Ectodermal cell (in vitro differentiated cells): ENCODE data around the gene MT1E.

Experiments used
- H3K27ac ChIP-seq: 2 replicates; pipeline ENCODE4 v1.7.0; 2013; ENCODE audit warnings: mild to moderate bottlenecking, low read depth, low read length; ENCODE audit not compliant: insufficient read depth, poor library complexity, severe bottlenecking
- H3K27me3 ChIP-seq: 2 replicates; pipeline ENCODE4 v1.7.0; 2013; ENCODE audit warnings: mild to moderate bottlenecking, low read length; ENCODE audit not compliant: insufficient read depth, control insufficient read depth, poor library complexity, severe bottlenecking
- H3K36me3 ChIP-seq: one replicate; pipeline ENCODE4 v1.7.0; 2013; ENCODE audit warnings: low read length; ENCODE audit not compliant: control insufficient read depth, insufficient read depth
- H3K4me1 ChIP-seq: one replicate; pipeline ENCODE4 v1.7.0; 2013; ENCODE audit warnings: low read length; ENCODE audit not compliant: control insufficient read depth, insufficient read depth
- H3K4me3 ChIP-seq: 2 replicates; pipeline ENCODE4 v1.7.0; 2013; ENCODE audit warnings: low read depth, low read length, control low read depth; ENCODE audit not compliant: insufficient read depth
- H3K9me3 ChIP-seq: 2 replicates; pipeline ENCODE4 v1.7.0; 2013; ENCODE audit warnings: mild to moderate bottlenecking, low read length, moderate library complexity; ENCODE audit not compliant: control insufficient read depth
- whole genome bisulfite sequencing, 2 experiments: methylation state at CpG; one replicate each; pipeline ENCODE4 v1.1.7; 2013; ENCODE audit warnings: missing lambda C conversion rate in 2 of 2; 5-methylcytosine and 5-hydroxymethylcytosine counted together

MT1E gene

DNA sequence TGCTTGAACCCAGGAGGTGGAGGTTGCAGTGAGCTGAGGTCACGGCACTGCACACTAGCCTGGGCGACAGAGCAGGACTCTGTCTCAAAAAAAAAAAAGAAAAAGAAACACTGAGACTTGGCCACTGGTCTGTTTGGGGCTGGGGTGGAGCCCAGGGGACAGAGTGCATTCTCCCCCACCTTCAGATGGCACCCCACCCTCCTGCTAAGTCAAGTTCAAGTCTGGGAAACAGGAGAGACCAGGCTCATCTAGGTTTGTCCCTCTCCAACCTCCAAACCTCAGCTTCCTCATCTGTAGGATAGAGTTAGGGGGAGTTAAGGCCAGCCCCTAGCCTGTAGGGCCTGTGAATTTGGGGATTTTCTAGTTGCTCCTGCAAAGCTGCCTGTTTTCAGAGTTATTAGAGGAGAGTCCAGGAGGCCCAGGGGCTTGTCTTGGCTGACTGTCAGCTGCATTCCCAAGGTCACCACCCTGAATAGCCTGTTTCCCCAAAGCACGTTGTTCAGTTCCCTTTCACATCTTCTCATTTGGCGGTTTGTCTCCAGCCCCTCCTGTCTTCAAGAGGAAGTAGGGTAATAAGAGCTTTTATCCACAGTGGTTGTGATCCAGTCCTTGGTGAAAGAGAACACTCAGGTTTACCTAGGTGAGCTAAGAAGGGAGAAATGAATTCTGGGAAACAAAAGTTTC is 34.1 kb upstream of the MT1E start:
- Histone ChIP-seq H3K27me3 (peaks cover 59% of the 10 kb centered on the region), H3K4me1 (peaks cover 4% of the 10 kb centered on the region), H3K27ac (no peak overlapping the region), H3K36me3 (no peaks in the 10 kb centered on the region), H3K9me3 (no peaks in the 10 kb centered on the region), H3K4me3 (no peak overlapping the region)
- WGBS, 2 experiments = 83% methylated on average over 4 of the region's 4 CpGs

DNA sequence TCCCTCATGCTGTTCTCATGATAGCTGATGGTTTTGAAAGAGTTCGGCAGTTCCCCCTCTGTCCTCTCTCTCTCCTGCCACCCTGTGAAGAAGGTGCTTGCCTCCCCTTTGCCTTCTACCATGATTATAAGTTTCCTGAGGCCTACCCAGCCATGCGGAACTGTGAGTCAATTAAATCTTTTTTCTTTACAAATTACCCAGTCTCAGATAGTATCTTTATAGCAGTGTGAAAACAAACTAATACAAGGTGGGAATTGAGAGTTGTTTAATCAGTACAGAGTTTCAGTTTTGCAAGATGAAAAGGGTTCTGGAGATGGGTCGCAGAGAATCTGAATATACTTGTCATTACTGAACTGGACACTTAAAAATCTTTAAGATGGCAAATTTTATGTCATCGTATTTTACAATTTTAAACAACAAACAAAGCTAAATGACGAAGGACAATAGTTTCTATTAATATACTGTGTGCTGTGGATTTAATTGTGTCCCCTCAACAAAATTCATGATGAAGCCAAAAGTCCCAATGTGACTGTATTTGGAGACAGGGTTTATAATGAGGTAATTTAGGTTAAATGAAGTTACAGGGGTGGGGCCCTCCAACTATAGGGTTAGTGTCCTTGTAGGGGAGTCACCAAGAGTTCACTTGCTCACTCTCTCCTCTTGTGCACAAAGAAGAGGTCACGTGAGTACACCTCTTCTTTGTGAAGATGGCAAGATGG is 31.8 kb upstream of the MT1E start:
- WGBS, 2 experiments = 54 to 67% methylated on average over 4 to 6 of the region's 6 CpGs
- Histone ChIP-seq H3K9me3 (no peaks in the 10 kb centered on the region), H3K4me1 (peaks cover 4% of the 10 kb centered on the region), H3K4me3 (no peak overlapping the region), H3K36me3 (no peaks in the 10 kb centered on the region), H3K27me3 (peaks cover 37% of the 10 kb centered on the region), H3K27ac (no peak overlapping the region)

DNA sequence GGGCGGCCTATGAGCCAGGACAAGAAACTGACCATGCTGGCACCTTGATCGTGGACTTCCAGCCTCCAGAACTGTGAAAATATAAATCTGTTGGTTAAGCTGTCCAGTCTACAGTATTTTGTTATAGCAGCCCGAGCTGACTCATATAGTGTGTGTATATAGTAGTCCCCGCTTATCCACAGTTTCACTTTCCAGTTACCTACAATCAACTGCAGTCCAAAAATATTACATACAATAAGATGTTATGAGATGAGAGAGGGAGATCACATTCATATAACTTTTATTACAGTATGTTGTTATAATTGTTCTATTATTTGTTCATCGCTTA is 31.3 kb upstream of the MT1E start:
- no peak overlapping the region for H3K27ac ChIP-seq
- no peak overlapping the region for H3K4me3 ChIP-seq
- peaks cover 4% of the 10 kb centered on the region for H3K4me1 ChIP-seq
- 94 to 100% methylated on average over 2 of the region's 5 CpGs for WGBS, 2 experiments
- H3K27me3 ChIP-seq = peaks cover 32% of the 10 kb centered on the region
- no peaks in the 10 kb centered on the region for H3K9me3 ChIP-seq
- H3K36me3 ChIP-seq = no peaks in the 10 kb centered on the region

DNA sequence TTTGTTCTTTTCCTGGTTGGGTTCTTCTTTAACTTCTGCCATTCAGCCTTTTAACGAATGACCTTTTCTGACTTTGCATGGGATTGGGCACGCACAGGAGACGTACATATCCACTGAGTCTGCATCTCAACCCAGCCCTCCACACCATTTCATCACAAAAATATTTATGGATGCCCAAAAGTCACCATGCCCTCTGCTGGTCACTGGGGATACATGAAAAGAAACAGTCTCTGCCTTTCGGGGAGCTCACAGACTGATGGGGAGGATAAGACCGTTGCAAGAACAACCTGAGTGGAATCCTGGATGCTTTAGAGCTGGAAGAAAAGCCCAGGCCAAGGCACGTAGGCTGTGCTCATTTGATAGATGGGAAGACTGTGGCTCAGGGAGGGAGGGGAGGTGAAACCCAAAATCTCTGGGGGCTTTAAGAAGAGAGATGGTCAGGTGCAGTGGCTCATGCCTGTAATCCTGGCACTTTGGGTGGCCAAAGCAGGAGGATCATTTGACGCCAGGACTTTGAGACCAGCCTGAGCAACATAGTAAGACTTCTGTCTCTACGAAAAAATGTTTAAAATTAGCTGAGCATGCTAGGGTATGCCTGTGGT is 25.1 kb upstream of the MT1E start:
- H3K9me3 ChIP-seq = no peaks in the 10 kb centered on the region
- no peak overlapping the region for H3K4me3 ChIP-seq
- 51 to 60% methylated on average over 8 of the region's 8 CpGs for WGBS, 2 experiments
- peaks cover 4% of the 10 kb centered on the region for H3K4me1 ChIP-seq
- no peak overlapping the region for H3K27ac ChIP-seq
- no peaks in the 10 kb centered on the region for H3K36me3 ChIP-seq
- peaks cover 9% of the 10 kb centered on the region for H3K27me3 ChIP-seq

DNA sequence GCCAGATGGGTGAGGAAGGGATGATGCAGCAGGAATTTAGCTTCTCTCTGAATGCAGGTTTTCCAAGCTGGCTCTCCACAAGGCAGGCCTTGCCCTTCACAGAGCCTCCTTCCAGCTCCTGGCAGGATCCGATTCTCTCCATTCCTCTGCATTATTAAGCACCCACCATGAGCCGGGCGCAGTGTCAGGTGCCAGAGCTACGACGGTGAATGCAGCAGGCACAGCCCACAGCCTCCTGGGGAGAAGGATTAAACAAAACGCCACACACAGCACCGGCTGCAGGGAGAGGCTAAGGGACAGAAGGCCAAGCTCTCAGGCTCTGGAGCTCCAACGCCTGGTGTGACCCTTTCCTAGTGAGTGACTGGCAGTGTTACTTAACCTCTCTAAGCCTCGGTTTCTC is 24.3 kb upstream of the MT1E start:
- Histone ChIP-seq H3K9me3 (no peaks in the 10 kb centered on the region), H3K4me3 (no peak overlapping the region), H3K36me3 (no peaks in the 10 kb centered on the region), H3K4me1 (peaks cover 4% of the 10 kb centered on the region), H3K27me3 (peaks cover 12% of the 10 kb centered on the region), H3K27ac (no peak overlapping the region)
- WGBS, 2 experiments = 36 to 47% methylated on average over 9 of the region's 9 CpGs

DNA sequence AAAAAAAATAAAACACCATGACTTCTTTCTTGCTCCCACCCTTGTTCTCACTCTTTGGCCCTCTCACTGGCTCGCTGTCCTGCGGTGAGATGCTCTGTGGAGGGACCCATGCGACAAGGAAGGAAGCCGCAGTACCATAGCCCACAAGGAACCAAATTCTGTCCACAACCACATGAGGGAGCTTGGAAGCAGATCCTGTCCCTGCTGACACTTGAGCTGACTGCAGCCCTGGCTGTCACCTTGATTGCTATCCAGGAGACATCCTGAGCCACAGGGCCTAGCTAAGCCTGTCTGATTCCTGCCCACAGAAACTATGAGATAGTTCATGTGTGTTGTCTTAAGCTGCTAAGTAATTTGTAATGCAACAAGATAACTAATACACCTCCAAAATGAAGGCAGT is 22.0 kb upstream of the MT1E start:
- Histone ChIP-seq H3K27ac (no peak overlapping the region), H3K4me3 (no peak overlapping the region), H3K27me3 (peaks cover 35% of the 10 kb centered on the region), H3K4me1 (peaks cover 5% of the 10 kb centered on the region), H3K36me3 (no peaks in the 10 kb centered on the region), H3K9me3 (no peaks in the 10 kb centered on the region)
- WGBS, 2 experiments = 50 to 52% methylated on average over 4 of the region's 4 CpGs

DNA sequence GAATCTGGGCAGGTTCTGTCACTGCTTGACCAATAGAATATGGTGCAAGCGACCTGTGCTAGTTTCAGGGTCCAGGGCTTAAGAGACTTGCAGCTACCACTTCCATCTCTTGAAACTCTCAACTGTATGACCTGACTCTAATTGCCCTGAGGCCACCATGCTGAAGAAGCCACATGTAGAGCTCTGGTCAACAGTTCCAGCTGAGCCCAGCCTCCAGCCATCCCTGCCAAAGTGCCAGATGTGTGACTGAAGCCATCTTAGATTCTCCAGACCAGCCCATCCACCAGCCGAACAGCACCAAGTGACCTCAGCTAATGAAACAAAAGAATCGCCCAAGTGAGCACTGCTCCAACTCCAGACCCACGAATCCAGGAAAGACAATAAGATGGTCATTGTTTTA is 20.6 kb upstream of the MT1E start:
- H3K4me1 ChIP-seq = peaks cover 18% of the 10 kb centered on the region
- H3K4me3 ChIP-seq = no peak overlapping the region
- no peaks in the 10 kb centered on the region for H3K36me3 ChIP-seq
- H3K27me3 ChIP-seq = peaks cover 49% of the 10 kb centered on the region
- no peaks in the 10 kb centered on the region for H3K9me3 ChIP-seq
- 89 to 91% methylated on average over 4 of the region's 4 CpGs for WGBS, 2 experiments
- no peak overlapping the region for H3K27ac ChIP-seq

DNA sequence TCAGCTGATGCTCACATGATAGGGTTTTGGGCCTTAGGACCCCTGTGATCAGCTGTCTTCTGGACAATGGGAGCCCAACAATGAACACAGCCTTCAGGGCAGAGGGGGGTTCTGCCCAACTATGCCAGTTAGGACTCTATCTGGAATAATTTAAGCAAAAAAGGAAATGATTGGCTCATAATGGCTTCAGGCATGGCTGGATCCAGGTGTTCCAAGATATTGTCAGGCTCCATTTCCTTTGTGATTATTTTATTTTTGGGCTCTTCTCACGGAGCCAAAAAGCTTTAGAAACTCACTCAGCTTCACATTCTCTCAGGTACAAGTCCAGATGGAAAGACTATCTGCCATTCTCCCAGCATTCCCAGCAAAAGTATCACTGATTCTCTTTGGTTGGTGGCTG is 20.1 kb upstream of the MT1E start:
- H3K4me3 ChIP-seq = no peak overlapping the region
- H3K36me3 ChIP-seq = no peaks in the 10 kb centered on the region
- 71 to 85% methylated on average over 1 of the region's 1 CpG for WGBS, 2 experiments
- H3K4me1 ChIP-seq = peaks cover 23% of the 10 kb centered on the region
- no peak overlapping the region for H3K27ac ChIP-seq
- peaks cover 54% of the 10 kb centered on the region for H3K27me3 ChIP-seq
- H3K9me3 ChIP-seq = no peaks in the 10 kb centered on the region

DNA sequence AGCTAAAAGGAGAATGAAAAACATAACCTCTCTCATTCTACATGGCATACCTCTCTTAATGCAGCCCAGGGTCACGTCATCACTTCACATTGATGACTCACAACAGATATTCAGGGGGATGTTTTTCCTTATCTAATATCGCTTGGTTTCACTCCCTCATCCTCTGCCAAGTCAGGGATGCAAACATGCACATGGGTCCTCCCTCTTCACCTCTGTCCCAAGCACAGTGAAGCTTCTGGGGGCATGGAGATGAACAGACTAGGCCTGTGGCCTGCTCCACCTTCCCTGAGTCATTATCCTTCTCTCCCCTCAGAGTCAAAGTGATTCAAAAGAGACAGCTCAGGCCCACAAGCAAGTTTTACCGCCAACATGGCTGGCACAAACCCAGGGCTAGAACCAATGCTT is 19.5 kb upstream of the MT1E start:
- WGBS, 2 experiments = 91 to 97% methylated on average over 3 of the region's 3 CpGs
- no peaks in the 10 kb centered on the region for H3K9me3 ChIP-seq
- peaks cover 58% of the 10 kb centered on the region for H3K27me3 ChIP-seq

DNA sequence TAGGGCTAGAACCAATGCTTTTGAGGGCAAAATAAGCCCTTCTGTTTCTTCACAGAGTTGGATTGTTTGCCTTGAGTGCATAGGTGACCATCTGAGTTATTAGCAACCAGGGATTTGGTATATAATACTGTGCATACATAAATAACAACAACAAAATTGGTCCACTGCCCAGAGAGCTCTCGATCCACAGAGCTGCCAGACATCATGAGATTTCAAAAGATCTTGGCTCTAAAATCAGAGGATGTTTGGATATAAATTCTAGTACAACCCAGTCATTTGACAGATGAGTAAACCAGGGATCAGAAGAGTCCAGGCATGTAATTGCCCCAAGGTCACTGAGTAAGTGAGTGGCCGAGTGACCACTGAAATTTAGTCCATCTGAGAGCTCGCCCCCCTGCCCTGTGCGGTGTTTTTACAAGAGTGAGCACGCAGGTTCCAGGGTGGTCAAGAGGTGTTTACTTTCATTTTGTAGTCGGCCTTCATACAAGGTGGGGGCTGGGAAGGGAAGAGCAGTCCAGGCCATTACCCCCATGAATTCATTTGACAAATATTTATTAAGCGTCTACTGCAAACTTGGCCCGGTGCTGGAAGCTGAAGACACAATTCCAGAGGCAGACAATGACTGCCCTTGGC is 19.0 kb upstream of the MT1E start:
- H3K4me3 ChIP-seq = no peak overlapping the region
- 86 to 89% methylated on average over 8 of the region's 8 CpGs for WGBS, 2 experiments

More for the DNA sequence above, 19.5 kb upstream of the MT1E start:
- H3K4me1 ChIP-seq = peaks cover 27% of the 10 kb centered on the region
- no peak overlapping the region for H3K4me3 ChIP-seq
- H3K27ac ChIP-seq = no peak overlapping the region
- H3K36me3 ChIP-seq = no peaks in the 10 kb centered on the region

More for the DNA sequence above, 19.0 kb upstream of the MT1E start:
- Histone ChIP-seq H3K27ac (no peak overlapping the region), H3K36me3 (no peaks in the 10 kb centered on the region), H3K4me1 (peaks cover 23% of the 10 kb centered on the region), H3K27me3 (peaks cover 58% of the 10 kb centered on the region), H3K9me3 (no peaks in the 10 kb centered on the region)
